HG02852 (cell line): Measurements from ENCODE around the gene TMEM135.
A peak's percentile ranks its signal among the peaks of the same experiment; 100 is the strongest.

ENCODE experiments used
- ATAC-seq: cut with Tn5 transposase; IDR thresholded peaks from one replicate; pipeline ENCODE4 v1.9.1; 2021; ENCODE audit warnings: mild to moderate bottlenecking, moderate library complexity; ENCODE audit not compliant: unreplicated experiment

Gene TMEM135

DNA sequence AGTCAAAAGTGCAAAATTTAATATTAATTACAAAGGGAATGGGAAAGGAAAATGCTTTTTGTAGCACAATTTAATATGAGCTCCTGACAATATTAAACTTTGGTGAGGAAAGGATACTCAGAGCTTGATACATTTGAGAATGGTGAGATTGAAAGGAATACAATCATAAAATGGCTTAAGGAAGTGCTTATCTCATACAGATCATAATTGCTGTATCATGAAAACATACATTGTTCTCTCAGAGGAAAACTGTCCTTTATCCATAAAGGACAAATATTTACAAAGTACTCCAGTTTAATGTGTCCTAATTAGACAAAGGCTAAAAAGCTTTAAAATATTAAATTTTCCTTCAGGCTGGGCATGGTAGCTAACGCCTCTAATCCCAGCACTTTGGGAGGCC, 260.4 kb downstream of the TMEM135 start:
- ATAC-seq, result no peak

DNA sequence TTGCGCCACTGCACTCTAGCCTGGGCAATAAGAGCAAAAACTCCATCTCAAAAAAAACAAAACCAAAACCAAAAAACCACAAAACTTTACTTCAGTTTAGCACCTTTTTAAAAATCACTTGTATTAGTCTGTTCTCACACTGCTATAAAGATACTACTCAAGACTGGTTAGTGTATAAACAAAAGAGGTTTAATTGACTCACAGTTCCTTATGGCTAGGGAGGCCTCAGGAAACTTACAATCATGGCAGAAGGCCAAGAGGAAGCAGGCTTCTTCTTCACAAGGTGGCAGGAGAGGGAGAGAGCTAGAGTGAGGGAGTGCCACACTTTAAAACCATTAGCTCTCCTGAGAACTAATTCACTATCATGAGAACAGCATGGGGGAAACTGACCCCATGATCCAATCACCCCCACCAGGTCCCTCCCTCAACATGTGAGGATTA, 261.3 kb downstream of the TMEM135 start:
- ATAC-seq, result no peak

- peak; percentile 74 for ATAC-seq
Observed at GRCh38 chr11:87300640-87301380, 263.1 kb downstream of the TMEM135 start.

DNA sequence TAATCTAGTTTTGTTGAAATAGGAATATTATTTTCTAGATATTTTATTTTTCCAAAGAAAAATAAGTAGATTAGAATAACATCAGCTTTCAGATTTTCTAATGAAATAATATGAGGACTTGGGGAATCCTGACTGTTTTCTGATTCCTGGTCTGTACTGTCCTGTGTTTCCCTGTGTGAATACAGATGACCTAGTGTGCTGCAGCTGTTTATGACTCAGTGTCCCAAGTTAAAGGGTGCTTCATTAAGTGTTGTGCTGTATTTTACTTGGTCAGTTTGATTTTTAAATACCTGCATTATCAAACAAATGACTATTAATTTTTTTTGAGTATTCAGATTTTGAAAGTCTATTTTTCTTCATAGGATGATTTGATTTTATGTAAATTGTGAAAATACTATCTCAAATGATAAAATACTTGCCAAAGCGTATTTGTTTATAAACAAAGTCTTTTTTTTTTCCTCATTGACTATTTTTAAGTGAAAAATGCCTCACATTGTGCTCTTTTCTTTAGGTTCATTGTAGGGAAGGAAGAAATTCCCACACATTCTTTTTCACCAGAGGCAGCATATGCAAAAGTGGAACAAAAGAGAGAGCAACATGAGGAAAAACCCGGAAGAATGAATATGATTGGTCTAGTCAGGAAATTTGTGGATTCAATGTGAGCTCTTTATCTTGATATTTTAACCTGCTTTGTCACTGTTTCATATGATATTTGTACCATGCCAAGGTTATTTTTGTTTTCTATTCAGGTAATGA, 264.2 kb downstream of the TMEM135 start:
- no peak for ATAC-seq

GRCh38 chr11:87304412-87304811, 266.7 kb downstream of the TMEM135 start:
- ATAC-seq, result no peak

- no peak for ATAC-seq
Observed at GRCh38 chr11:87306262-87306851, 268.6 kb downstream of the TMEM135 start.

DNA sequence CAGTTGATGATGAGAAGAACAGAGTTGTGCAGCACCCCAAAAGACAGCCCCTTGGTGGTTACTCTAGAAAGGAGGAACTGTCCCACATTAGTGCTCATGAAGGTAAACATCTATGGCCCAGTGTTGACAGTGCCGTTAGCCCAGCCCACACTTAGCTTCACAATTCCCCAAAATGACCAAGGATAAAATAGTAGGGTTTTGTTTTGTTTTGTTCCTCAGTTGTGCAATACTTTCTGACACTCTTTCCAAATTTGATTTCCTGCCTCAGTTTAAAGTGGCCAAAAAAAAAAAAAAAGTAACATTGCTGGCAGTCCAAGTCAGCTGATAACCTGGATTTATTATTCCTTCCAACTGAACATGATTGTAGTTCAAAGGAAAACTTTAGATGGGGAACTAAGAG, 269.4 kb downstream of the TMEM135 start:
- ATAC-seq, result no peak

DNA sequence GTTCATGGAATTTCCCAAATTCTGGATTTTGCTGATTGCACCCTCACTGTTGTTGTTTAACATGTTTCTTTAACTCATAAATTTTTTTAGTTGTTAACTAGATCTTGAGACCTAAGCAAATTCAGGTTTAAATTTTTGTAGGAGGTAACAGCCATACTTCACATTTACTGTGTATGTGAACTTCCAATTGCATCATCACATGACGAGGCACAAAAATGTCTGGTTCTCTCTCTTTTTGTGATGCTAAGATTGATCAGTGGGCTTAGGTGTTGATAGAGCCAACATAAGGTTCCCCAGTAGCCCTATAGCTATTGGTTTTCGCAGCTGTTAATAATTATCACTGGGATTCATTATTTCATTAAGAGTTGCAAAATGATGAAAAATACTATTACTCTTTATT, 277.5 kb downstream of the TMEM135 start:
- ATAC-seq, result no peak

DNA sequence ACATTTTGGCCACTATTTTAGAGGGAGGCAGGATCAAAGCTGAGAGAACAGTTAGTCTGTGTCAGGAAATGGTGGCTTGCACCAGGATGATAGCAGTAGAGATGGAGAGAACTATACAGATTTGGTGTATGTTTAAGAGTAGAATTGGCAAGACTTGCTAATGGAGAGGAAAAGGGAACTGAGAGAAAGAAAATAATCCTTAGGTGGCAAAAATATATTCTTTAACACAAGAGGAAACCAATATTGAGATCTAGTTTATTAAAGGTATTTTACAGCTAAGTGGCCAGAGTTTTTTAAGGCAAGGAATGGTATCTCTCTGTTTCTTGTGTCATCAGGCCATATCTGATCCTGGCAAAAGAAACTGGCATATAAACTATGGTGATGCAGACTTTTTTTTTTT, 278.8 kb downstream of the TMEM135 start:
- no peak for ATAC-seq

GRCh38 chr11:87317441-87317840, 279.7 kb downstream of the TMEM135 start:
- ATAC-seq, result no peak

- ATAC-seq, result no peak
Observed at GRCh38 chr11:87320123-87320522, 282.4 kb downstream of the TMEM135 start.

GRCh38 chr11:87322568-87322967, 284.8 kb downstream of the TMEM135 start:
- ATAC-seq, result no peak

DNA sequence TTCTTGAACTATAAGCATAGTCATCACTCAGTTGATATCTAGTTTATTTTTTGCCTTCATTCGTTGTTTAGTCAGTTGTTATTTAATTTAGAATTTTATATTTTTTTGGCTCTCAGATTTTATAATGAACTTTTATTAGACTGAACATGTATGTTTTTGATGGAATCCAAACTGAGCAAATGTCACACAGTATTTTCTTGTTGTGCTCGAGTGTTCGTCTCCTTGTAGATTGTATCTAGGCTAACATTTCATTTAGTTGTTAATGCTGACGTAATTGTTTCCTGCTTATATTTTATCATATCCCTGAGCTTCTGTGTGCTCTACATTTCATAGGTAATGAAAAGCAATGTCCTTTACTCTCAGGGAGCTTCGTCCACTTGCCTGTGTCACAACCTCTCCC, 286.2 kb downstream of the TMEM135 start:
- no peak for ATAC-seq

GRCh38 chr11:87324817-87325489, 287.2 kb downstream of the TMEM135 start:
- peak; percentile 70 for ATAC-seq

- ATAC-seq, result no peak
Observed at GRCh38 chr11:87325490-87325872, 287.7 kb downstream of the TMEM135 start.

- no peak for ATAC-seq
Observed at GRCh38 chr11:87326594-87326993, 288.9 kb downstream of the TMEM135 start.

DNA sequence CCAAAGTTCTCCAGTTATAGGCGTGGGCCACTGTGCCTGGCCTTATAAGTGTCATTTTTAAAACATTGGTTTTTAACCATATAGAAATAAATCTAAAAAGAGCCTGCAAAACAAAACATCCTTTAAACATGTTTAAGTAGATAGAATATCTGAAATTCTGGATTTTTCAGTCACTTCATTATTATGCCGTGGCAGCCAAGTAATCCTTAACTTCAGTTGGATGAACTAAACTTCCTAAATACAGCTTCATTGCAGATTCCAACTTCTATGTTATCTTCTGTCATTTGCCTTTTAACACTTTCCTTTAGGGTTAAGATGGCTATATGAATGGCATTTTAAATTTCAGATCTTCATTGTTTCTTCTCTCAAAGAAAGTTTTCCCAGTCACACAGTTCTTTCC, 291.4 kb downstream of the TMEM135 start:
- no peak for ATAC-seq

DNA sequence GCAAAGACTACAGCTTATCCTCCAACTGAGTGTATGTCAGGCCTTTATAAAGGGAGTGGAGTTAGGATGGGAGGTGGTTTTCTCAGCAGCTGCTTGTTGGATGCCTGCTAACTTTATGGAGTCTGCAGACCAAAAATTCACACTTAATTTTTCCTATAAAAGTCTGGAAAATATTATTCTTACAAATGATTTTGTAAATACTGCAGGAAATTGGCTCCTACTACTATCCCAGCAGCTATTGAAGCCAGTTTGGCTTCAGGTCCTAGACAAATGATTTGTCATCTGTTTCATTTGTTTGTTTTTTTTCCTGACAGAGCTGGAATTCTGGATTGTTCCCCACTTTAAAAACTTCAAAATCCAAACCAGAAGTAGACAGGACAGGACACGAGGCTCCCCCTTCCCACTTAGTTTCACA, 292.5 kb downstream of the TMEM135 start:
- no peak for ATAC-seq

GRCh38 chr11:87331273-87331672, 293.5 kb downstream of the TMEM135 start:
- no peak for ATAC-seq

GRCh38 chr11:87338046-87338639, 300.4 kb downstream of the TMEM135 start:
- no peak for ATAC-seq

- no peak for ATAC-seq
Observed at GRCh38 chr11:87339416-87339815, 301.7 kb downstream of the TMEM135 start.
